A549 (cell line): ENCODE results near the gene NAV2. TPM values are rescaled to one million over a fixed set of nuclear protein-coding genes. Genes with fewer than 3 reads are reported as not detected.

ENCODE experiments used
- ATAC-seq, 2 experiments: fragments of 200-7000 bp in 1 of 2; fragments of >200 bp in 1 of 2; cut with Nextera tagmentation in 1 of 2; cut with Tn5 transposase in 1 of 2; 3 replicates each; pipeline versions ENCODE4 v1.8.0 to v1.9.1; 2018 to 2020; ENCODE audit warnings: mild to moderate bottlenecking in 1 of 2, moderate library complexity in 1 of 2
- CTCF ChIA-PET: fragments of 300-600 bp; sonication (Branson Sonifier 250); formaldehyde crosslinking; extraction: SDS; loops from one replicate; lab custom pipeline; 2021; ENCODE audit warnings: antibody characterized with exemption, inconsistent platforms; lab: Yijun Ruan, JAX
- POLR2A ChIA-PET: fragments of 350-600 bp; formaldehyde crosslinking; extraction: SDS; loops from one replicate; lab custom pipeline; 2021; ENCODE audit warnings: antibody characterized with exemption, inconsistent platforms; lab: Yijun Ruan, JAX
- DNase-seq, 2 experiments: peaks; one replicate each; pipeline versions ENCODE4 v3.0.0 to v3.0.0-alpha.2; 2011 to 2016; ENCODE audit warnings: low read depth in 1 of 2, low spot score in 1 of 2
- FAIRE-seq: peaks from 2 replicates; lab custom pipeline; 2011; peaks lifted over from hg19 to GRCh38; lab: Jason Lieb, UNC
- H3K27ac ChIP-seq, 2 experiments: fragments of >200 bp; sonication (Bioruptor Twin); formaldehyde crosslinking; 3 replicates each; pipeline ENCODE4 v1.5.1; 2016 to 2017
- H3K4me1 ChIP-seq: fragments of >200 bp; sonication (Bioruptor Twin); formaldehyde crosslinking; 3 replicates; pipeline ENCODE4 v1.6.1; 2016
- H3K4me2 ChIP-seq: fragments of >200 bp; sonication (Bioruptor Twin); formaldehyde crosslinking; 3 replicates; pipeline ENCODE4 v1.6.1; 2016
- H3K4me3 ChIP-seq: fragments of >200 bp; sonication (Bioruptor Twin); formaldehyde crosslinking; 3 replicates; pipeline ENCODE4 v1.5.1; 2016
- H3K9me3 ChIP-seq: fragments of >200 bp; sonication (Bioruptor Twin); formaldehyde crosslinking; 3 replicates; pipeline ENCODE4 v1.6.1; 2016
- BHLHE40 ChIP-seq: IDR thresholded peaks from 2 replicates; pipeline ENCODE4 v1.6.1; 2012; ENCODE audit warnings: low read depth, low read length, inconsistent platforms
- CBX8 ChIP-seq: fragments of 200-600 bp; sonication (generic); IDR thresholded peaks from 2 replicates; pipeline ENCODE4 v1.6.1; 2016
- CHD2 ChIP-seq: fragments of 150-350 bp; IDR thresholded peaks from 2 replicates; pipeline ENCODE4 v1.6.1; 2014; ENCODE audit warnings: low read length; ENCODE audit not compliant: partially characterized antibody
- CHD4 ChIP-seq: fragments of 200-600 bp; sonication (generic); IDR thresholded peaks from 2 replicates; pipeline ENCODE4 v1.6.1; 2016; ENCODE audit warnings: antibody characterized with exemption, mild to moderate bottlenecking, borderline replicate concordance
- EP300 ChIP-seq, 2 experiments: fragments of >200 bp; sonication (Bioruptor Twin); formaldehyde crosslinking; IDR thresholded peaks; 2 replicates in 1 of 2; 3 replicates in 1 of 2; pipeline ENCODE4 v1.6.1; 2016 to 2017
- GATA3 ChIP-seq: IDR thresholded peaks from 2 replicates; pipeline ENCODE4 v1.6.1; 2012; ENCODE audit warnings: borderline replicate concordance
- HEYL ChIP-seq: fragments of 250-450 bp; sonication (Bioruptor Pico); IDR thresholded peaks from 2 replicates; pipeline ENCODE4 v1.8.0; 2021; ENCODE audit warnings: mild to moderate bottlenecking, moderate library complexity
- HOXB13 ChIP-seq: fragments of 250-450 bp; sonication (Bioruptor Pico); IDR thresholded peaks from 2 replicates; pipeline ENCODE4 v1.5.0; 2020; ENCODE audit warnings: low read depth, mild to moderate bottlenecking, moderate library complexity
- JUN ChIP-seq, 2 experiments: fragments of >200 bp; sonication (Bioruptor Twin); formaldehyde crosslinking; IDR thresholded peaks; 2 replicates in 1 of 2; 3 replicates in 1 of 2; pipeline ENCODE4 v1.6.1; 2016 to 2017
- KDM1A ChIP-seq: fragments of 200-600 bp; sonication (generic); IDR thresholded peaks from 2 replicates; pipeline ENCODE4 v1.6.1; 2016; ENCODE audit warnings: low read depth, mild to moderate bottlenecking
- MAFK ChIP-seq: fragments of 450-650 bp; IDR thresholded peaks from 2 replicates; pipeline ENCODE4 v1.6.1; 2014; ENCODE audit not compliant: partially characterized antibody
- MAZ ChIP-seq: fragments of 150-350 bp; IDR thresholded peaks from 2 replicates; pipeline ENCODE4 v1.6.1; 2014; ENCODE audit warnings: antibody characterized with exemption, low read depth, low read length, borderline replicate concordance
- POLR2AphosphoS2 ChIP-seq: conservative IDR thresholded peaks from 2 replicates; pipeline ENCODE4 v1.6.1; 2012; ENCODE audit warnings: low read length, improper control_type of control experiment, inconsistent platforms
- SMC3 ChIP-seq: fragments of >200 bp; sonication (Bioruptor Twin); formaldehyde crosslinking; IDR thresholded peaks from 3 replicates; pipeline ENCODE4 v1.6.1; 2018; ENCODE audit warnings: inconsistent platforms
- TFCP2L1 ChIP-seq: fragments of 250-450 bp; sonication (Bioruptor Pico); IDR thresholded peaks from 2 replicates; pipeline ENCODE4 v1.5.0; 2021; ENCODE audit warnings: mild to moderate bottlenecking
- ZC3H11A ChIP-seq: fragments of 450-650 bp; IDR thresholded peaks from 2 replicates; pipeline ENCODE4 v1.6.1; 2014; ENCODE audit warnings: antibody characterized with exemption, mild to moderate bottlenecking
- ZFP36 ChIP-seq: fragments of 450-650 bp; IDR thresholded peaks from 2 replicates; pipeline ENCODE4 v1.6.1; 2014; ENCODE audit warnings: borderline replicate concordance; ENCODE audit not compliant: partially characterized antibody
- WGBS: methylation state at CpG from one replicate; pipeline ENCODE4 v1.1.6; 2017; ENCODE audit errors: missing lambda C conversion rate; 5-methylcytosine and 5-hydroxymethylcytosine counted together
- polyA plus RNA-seq, 4 experiments: library from polyadenylated mRNA; depleted of rRNA in 3 of 4; stranded (reverse); fragments of >200 nt; fragmentation: RNase III in 1 of 4; extraction: RNeasy Plus Mini Kit Qiagen cat#74134 plus additional on column Dnase treatment in 1 of 4; gene quantifications; 2 replicates in 3 of 4; 3 replicates in 1 of 4; pipeline ENCODE4 v1.2.3, GENCODE V29; 2011 to 2017
- TF ChIP-seq, protein P1 (sequence below): fragments of 150-350 bp; IDR thresholded peaks from 2 replicates; pipeline ENCODE4 v1.6.1; 2014; ENCODE audit warnings: low read depth, mild to moderate bottlenecking, low read length
- TF ChIP-seq, protein P2 (sequence below): fragments of 200-600 bp; sonication (generic); IDR thresholded peaks from 2 replicates; pipeline ENCODE4 v1.6.1; 2016; ENCODE audit warnings: antibody characterized with exemption, mild to moderate bottlenecking, moderate library complexity
- TF ChIP-seq, protein P3 (sequence below): IDR thresholded peaks from 2 replicates; pipeline ENCODE4 v1.6.1; 2012
- TF ChIP-seq, protein P4 (sequence below): fragments of 450-650 bp; IDR thresholded peaks from 2 replicates; pipeline ENCODE4 v1.6.1; 2014; ENCODE audit warnings: antibody characterized with exemption
- TF ChIP-seq, protein P5 (sequence below): IDR thresholded peaks from 2 replicates; pipeline ENCODE4 v1.6.1; 2012; ENCODE audit warnings: low read depth, borderline replicate concordance

NAV2 gene
- polyA plus RNA-seq, 2 of the 4 experiments (the other 2 are of a cell fraction): 4.9 to 19.8 TPM

DNA sequence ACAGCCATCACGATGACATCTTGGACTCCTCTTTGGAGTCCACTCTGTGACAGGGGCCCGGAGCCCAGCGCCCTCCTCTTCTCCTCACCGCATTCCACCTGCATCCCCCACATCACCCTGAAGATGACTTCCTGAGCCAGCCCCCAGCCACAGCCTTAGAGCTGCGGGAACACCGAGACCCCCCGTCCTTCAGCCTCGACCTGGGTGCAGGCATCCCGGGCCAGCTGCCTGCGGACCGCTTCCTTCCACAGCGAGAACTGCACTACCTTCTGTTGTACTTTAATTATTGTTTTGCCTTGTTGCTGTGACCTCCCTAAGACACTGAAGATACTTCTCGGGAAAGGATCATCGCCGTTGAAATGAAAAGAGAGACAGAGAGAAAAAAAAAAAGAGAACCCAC is 405.6 kb downstream of the NAV2 start:
- WGBS: 94% methylated on average over 15 of the region's 15 CpGs
- FAIRE-seq: no peak
- CTCF ChIA-PET: interaction anchor here (0.6 to 11.7 kb wide), 7 partner anchors 8 to 564 kb away, joined by 3 to 150 read pairs (median 6); no protein-coding TSS in a partner anchor

DNA sequence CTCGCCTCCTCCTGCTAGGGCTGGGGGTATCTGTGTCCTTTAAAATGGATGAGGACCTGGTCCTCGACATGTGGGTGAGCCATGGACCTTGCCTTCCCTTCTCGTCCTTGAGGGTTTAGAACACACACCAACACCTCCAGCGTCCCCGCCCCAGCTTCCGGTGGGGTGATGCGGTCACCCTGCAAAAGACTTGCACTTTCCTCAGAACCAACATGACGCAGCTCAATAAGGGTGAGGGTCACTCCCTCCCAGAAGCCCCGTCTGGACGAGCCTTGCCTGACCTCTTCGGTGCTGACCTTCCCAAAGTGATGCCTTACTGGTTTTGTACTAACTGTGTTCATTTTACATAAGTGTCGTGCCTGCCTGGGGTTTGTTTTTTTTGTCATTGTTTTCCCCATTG is 406.7 kb downstream of the NAV2 start:
- no peak for TF ChIP-seq MAFK
- TF ChIP-seq TFCP2L1 (CRISPR knock-in tag): no peak
- TF ChIP-seq, protein P1, sequence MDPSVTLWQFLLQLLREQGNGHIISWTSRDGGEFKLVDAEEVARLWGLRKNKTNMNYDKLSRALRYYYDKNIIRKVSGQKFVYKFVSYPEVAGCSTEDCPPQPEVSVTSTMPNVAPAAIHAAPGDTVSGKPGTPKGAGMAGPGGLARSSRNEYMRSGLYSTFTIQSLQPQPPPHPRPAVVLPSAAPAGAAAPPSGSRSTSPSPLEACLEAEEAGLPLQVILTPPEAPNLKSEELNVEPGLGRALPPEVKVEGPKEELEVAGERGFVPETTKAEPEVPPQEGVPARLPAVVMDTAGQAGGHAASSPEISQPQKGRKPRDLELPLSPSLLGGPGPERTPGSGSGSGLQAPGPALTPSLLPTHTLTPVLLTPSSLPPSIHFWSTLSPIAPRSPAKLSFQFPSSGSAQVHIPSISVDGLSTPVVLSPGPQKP: no peak
- TF ChIP-seq, protein P2, sequence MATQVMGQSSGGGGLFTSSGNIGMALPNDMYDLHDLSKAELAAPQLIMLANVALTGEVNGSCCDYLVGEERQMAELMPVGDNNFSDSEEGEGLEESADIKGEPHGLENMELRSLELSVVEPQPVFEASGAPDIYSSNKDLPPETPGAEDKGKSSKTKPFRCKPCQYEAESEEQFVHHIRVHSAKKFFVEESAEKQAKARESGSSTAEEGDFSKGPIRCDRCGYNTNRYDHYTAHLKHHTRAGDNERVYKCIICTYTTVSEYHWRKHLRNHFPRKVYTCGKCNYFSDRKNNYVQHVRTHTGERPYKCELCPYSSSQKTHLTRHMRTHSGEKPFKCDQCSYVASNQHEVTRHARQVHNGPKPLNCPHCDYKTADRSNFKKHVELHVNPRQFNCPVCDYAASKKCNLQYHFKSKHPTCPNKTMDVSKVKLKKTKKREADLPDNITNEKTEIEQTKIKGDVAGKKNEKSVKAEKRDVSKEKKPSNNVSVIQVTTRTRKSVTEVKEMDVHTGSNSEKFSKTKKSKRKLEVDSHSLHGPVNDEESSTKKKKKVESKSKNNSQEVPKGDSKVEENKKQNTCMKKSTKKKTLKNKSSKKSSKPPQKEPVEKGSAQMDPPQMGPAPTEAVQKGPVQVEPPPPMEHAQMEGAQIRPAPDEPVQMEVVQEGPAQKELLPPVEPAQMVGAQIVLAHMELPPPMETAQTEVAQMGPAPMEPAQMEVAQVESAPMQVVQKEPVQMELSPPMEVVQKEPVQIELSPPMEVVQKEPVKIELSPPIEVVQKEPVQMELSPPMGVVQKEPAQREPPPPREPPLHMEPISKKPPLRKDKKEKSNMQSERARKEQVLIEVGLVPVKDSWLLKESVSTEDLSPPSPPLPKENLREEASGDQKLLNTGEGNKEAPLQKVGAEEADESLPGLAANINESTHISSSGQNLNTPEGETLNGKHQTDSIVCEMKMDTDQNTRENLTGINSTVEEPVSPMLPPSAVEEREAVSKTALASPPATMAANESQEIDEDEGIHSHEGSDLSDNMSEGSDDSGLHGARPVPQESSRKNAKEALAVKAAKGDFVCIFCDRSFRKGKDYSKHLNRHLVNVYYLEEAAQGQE: no peak
- TF ChIP-seq BHLHE40: no peak

More for the DNA sequence above, 405.6 kb downstream of the NAV2 start:
- Histone ChIP-seq H3K4me3 (no peak overlapping the region), H3K4me2 (no peak overlapping the region), H3K9me3 (no peaks in the 10 kb centered on the region), H3K4me1 (peaks cover 5% of the 10 kb centered on the region), H3K27ac (no peak overlapping the region)
- ATAC-seq (no peak), DNase-seq (no peak)
- POLR2A ChIA-PET: no interaction called here
- TF ChIP-seq, protein P3, sequence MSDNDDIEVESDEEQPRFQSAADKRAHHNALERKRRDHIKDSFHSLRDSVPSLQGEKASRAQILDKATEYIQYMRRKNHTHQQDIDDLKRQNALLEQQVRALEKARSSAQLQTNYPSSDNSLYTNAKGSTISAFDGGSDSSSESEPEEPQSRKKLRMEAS: no peak
- TF ChIP-seq JUN (IDR thresholded peaks at IDR 0.05): no peak
- TF ChIP-seq POLR2AphosphoS2: no peak
- no peak for TF ChIP-seq HOXB13
- TF ChIP-seq, protein P4, sequence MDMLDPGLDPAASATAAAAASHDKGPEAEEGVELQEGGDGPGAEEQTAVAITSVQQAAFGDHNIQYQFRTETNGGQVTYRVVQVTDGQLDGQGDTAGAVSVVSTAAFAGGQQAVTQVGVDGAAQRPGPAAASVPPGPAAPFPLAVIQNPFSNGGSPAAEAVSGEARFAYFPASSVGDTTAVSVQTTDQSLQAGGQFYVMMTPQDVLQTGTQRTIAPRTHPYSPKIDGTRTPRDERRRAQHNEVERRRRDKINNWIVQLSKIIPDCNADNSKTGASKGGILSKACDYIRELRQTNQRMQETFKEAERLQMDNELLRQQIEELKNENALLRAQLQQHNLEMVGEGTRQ: no peak
- TF ChIP-seq CBX8: no peak
- no peak for TF ChIP-seq HEYL (CRISPR knock-in tag)
- no peak for TF ChIP-seq MAZ
- TF ChIP-seq, protein P5, sequence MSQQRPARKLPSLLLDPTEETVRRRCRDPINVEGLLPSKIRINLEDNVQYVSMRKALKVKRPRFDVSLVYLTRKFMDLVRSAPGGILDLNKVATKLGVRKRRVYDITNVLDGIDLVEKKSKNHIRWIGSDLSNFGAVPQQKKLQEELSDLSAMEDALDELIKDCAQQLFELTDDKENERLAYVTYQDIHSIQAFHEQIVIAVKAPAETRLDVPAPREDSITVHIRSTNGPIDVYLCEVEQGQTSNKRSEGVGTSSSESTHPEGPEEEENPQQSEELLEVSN: no peak
- no peak for TF ChIP-seq MAFK
- TF ChIP-seq SMC3: no peak
- TF ChIP-seq BHLHE40: no peak
- no peak for TF ChIP-seq GATA3
- TF ChIP-seq ZFP36: no peak
- TF ChIP-seq ZC3H11A: no peak
- TF ChIP-seq CHD4: no peak
- TF ChIP-seq CHD2: no peak
- TF ChIP-seq KDM1A: no peak
- TF ChIP-seq EP300 (IDR thresholded peaks at IDR 0.05): no peak

More for the DNA sequence above, 406.7 kb downstream of the NAV2 start:
- POLR2A ChIA-PET: interaction anchor here (0.9 kb wide), 1 partner anchor 167 kb away, joined by 3 read pairs; no protein-coding TSS in a partner anchor
- no peak overlapping the region for H3K27ac ChIP-seq
- H3K4me1 ChIP-seq: no peaks in the 10 kb centered on the region
- 85% methylated on average over 12 of the region's 12 CpGs for WGBS
- no peaks in the 10 kb centered on the region for H3K9me3 ChIP-seq
- ATAC-seq (no peak), FAIRE-seq (no peak), DNase-seq (no peak)
- CTCF ChIA-PET: interaction anchor here (1.7 to 11.7 kb wide), 3 partner anchors 7 to 167 kb away, joined by 9 to 150 read pairs (median 24); no protein-coding TSS in a partner anchor
- H3K4me2 ChIP-seq: no peak overlapping the region
- no peak overlapping the region for H3K4me3 ChIP-seq
